GM18502 (cell line): ENCODE results near the gene SIL1.
"Not testable (repeated sequence)": the region's sequence is repeated elsewhere in the genome, so short reads cannot be mapped to it uniquely, and the experiment has no call there.

ENCODE experiments used
- ATAC-seq: cut with Tn5 transposase; IDR thresholded peaks from one replicate; pipeline ENCODE4 v1.9.1; 2021; ENCODE audit warnings: mild to moderate bottlenecking; ENCODE audit not compliant: unreplicated experiment, poor library complexity

SIL1 gene

DNA sequence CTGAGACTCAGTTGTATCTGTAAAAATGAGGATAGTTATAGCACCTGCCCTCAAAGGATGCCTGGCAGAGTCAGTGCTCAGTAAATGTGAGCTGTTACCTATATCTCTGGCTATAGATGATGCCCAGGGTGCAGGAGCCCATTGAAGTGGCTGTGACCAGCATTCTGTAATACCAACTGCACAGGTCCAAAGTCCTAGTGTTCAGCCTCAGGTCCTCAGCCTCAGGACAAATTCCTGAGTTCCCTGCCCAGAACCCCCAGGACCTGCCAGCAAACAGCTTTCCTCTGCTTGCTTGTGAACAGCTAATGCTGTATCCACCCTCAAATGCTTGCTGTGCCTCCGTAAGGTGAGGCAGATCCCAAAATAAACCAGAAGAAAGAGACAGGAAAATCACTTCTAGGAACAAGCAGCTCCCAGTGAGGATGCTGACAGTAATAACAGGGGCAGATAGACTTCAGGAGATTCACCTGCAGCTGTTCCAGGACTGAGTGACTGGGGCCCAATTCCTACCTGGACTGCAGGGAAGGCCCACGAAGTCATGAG, 80.8 kb downstream of the SIL1 start:
- no peak for ATAC-seq

DNA sequence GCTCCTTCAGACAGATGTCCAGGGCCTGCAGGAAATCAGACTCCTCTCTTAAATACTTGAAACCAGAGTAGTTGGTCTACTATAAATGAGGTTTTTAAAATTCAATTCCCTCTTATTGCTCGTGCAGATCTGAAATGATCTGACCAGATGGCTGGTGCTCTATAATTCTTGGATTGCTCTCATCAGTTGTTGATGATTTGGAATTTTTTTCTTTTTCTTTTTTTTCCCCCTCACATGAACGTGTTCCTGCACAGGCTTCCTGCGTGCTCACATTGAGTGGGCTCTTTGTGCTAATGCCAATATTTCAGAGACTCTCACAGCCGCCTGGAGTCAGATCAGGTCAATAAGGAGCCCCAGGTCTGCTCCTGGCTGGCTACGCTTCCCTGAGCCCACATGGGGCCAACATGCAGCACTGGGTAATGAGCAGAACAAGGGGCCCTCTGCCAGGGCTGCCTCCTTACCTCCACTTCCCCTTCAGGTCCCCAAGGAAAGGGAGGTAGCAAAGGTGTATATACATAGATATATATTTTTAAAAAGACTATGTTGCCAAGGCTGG, 82.0 kb downstream of the SIL1 start:
- ATAC-seq: no peak

DNA sequence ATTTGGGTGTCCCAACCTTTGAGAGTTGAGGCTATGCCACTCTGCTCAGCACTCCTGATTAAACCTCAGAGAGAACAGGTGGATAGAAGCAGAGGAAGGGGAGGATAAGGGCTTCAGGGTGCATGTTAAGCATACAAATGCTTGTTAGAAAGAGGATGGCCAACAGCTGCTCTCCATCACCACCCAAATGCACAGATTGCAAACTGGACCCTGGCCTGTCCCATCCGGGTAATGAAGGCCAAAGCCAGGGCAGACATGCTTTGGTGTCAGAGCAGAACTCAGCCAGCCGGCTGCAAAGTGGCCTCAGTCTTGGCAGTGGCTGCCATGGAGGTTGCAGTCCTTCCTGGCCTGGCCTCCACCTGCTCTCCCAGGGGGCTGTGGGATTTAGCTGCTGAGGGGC, 84.3 kb downstream of the SIL1 start:
- ATAC-seq: no peak

DNA sequence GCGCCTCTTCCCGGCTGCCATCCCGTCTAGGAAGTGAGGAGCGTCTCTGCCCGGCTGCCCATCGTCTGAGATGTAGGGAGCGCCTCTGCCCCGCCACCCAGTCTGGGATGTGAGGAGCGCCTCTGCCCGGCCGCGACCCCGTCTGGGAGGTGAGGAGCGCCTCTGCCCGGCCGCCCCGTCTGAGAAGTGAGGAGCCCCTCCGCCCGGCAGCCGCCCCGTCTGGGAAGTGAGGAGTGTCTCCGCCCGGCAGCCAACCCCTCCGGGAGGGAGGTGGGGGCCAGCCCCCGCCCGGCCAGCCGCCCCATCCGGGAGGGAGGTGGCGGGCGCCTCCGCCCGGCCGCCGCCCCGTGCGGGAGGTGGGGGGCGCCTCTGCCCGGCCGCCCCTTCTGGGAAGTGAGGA, 85.8 kb downstream of the SIL1 start:
- not testable (repeated sequence) for ATAC-seq

DNA sequence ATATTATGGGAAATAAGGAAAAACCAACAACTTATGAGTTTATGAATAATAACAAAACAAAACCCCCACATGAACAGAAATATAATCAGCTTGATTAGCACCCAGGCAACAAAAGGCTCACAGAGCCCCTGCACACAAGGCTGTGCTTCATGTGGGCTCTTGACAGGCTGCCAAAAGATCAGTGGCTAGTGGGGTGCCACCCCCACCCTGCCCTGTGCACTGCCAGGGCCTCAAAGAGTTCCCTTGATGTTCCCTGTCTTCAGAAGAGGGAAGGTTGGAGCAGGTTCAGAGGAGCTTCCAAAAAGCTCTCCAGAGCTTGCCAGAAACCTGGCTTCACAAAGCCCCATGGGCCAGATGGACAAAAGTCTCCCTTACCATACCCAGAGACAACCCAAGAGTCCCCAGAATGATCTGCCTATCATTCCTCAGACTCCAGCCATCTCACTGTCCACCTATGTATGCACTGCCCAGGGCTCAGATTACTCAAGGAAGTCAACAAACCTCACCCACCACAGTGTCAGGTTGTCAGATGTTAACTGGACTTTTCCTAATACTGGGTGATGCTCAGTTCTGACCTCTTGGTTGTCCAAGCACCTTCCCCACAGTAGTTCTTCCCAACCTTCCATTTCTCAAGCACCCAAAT, 87.5 kb downstream of the SIL1 start:
- no peak for ATAC-seq

GRCh38 chr5:139108063-139108824, 89.9 kb downstream of the SIL1 start:
- no peak for ATAC-seq

DNA sequence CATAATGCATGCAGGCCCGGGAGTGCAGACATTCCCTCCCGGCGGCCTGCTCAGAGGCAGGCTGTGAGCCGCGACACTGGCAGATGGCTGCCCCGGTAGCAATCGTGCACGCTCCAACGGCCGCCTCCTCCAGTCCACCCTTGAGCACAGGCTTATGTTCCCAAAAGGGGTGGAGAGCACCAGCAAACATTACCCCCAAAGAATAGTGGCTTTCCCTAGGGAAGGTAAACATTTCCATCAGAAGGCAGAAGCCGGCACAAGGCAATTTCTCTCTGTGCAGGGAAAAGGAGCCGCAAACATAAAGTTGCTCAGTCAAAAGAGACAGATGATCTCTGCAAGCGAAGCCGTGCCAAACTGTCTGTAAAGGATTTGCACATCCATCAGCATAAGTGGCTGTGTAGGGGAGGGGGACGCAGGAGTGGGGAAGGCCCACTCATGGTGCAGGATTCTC, 92.5 kb downstream of the SIL1 start:
- no peak for ATAC-seq

- no peak for ATAC-seq
Observed at GRCh38 chr5:139104577-139105276, 93.4 kb downstream of the SIL1 start.

GRCh38 chr5:139103762-139104161, 94.4 kb downstream of the SIL1 start:
- ATAC-seq: no peak

DNA sequence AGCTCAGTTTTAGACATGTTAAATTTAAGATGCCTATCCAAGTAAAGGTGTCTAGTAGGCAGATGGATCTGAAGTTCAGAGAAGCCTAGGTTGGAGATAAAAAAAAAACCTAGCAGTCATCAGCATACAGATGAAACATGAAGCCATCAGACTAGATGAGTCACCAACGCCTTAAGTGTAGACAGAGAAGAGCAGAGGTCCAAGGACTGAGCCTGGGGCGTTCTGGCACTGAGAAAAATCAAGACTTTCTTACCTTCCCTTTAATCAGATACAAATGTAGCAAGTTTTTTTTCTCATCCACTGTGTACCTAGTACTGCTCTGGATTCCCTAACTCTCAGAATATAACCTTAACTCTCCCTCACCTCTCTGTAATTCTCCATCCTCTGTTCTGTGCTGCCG, 97.3 kb downstream of the SIL1 start:
- no peak for ATAC-seq

DNA sequence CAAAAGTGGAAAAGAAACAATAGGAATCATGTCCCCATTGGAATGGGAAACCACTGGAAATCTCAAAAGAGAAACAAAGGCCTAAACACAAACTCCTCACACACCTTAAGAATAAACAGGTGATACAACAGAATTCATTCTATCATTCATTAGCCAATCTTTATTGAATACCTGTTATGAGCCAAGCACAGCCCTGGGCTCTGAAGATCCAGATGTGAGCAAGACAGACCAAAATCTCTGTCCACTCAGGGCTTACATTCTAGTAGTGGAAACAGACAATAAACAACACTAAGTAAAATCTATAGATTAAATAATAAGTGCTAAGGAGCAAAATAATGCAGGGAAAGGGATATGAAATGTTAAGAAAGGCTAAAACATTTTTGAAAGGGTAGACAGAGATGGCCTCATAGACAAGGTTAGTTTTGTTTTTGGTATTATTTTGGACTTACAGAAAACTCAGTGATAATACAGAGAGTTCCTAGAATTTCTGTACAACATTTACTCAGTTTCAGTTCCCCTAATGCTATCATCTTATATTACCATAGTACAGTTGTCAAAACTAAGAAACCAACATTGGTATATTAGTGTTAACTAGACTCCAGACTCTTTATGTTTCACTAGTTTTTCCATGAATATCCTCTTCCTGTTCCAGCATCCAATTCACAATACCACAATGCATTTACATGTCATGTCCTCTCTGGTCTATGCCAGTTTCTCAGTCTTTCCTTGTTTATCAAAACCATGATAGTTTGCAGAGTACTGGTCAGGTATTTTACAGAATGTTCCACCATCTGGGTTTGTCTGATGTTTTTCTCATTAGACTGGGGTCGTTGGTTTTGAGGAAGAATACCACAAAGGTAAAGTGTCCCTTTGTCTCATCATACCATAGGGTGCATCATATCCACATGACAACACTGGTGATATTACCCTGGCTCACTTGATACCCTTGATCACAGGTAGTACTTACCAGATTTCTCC, 103.7 kb downstream of the SIL1 start:
- peak; percentile 95 for ATAC-seq

DNA sequence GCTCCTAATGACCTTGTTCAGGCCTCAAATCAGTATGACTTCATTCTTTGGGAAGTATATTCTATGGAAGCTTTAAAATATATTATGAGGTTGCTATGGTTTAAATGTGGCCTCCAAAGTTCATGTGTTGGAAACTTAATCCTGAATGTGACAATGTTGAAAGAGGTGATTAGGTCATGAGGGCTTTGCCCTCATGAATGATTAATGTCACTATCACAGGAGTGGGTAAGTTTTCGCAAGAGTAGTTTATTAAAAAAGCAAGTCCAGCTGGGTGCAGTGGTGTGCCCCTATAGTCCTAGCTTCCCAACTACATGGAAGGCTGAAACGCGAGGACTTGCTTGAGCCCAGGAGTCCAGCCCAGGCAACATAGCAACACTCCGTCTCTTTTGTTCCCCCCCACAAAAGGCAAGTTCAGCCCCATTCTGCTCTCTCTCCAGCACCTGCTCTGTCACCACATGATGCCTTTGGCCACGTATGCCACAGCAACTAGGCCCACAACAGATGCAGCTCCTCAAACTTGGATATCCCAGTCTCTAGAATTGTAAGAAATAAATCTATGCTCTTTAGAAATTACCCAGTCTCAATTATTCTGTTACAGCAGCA, 105.3 kb downstream of the SIL1 start:
- ATAC-seq: no peak

- no peak for ATAC-seq
Observed at GRCh38 chr5:139091439-139092156, 106.6 kb downstream of the SIL1 start.

DNA sequence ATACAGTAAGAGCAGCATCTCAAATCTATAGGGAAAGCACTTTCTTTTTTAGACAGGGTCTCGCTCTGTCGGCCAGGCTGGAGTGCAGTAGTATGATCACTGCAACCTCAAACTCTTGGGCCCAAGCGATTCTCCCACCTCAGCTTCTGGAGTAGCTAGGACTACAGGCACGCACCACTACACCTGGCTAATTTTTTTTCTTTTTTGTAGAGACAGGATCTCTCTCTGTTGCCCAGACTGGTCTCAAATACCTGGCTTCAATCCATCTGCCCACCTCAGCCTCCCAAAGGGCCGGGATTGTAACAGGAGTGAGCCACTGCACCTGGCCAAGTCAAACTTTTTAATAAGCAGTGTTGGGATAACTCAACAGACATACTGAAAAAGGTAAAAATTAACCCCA, 107.6 kb downstream of the SIL1 start:
- ATAC-seq: no peak

DNA sequence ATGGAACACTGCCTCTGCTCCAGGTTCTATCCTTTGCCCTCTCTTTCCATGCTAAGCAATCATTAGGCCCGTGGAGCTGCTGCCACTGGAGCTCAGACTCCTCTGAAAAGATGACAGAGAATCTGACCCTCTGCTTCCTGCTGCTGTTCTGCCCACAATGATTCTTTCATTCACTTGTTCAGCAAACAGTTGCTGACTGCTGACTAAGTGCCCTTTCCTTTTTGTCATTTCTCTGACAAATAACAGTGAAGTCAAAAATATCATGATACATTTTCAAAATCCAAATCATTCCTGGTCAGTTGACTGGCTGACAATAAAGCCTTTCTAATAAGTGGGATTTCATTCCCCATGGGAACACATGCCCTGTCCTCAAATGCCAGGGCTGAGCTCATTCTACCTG, 110.1 kb downstream of the SIL1 start:
- ATAC-seq: no peak

- ATAC-seq: no peak
Observed at GRCh38 chr5:139082813-139083498, 115.2 kb downstream of the SIL1 start.

DNA sequence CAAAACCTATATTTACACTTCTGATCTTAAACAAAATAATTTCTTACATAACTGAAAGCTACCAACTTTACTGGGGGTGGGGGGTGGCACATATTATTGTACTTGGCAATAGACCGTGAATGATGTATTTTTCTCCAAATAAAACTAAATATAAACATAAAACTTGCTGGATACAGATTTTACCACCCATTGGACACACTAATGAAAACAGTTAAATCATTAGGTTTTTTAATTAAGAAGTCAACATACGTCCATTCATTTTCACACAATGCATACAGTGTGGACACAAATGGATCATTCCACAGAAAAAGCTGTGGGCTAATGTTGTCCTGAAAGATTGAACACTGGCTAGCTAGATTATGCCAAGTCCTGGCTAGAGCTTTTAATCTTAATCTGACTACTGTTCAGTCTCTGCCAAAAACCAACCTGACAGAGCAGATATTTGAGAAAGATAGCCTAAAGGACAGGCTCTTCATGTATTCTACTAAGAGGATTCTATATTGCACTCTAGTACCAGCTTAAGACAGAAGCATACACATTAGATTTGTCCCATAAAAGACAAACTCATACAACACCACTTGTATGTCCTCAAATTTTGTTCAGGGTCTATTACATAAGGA, 118.1 kb downstream of the SIL1 start:
- no peak for ATAC-seq
